Activated CD8-positive, alpha-beta memory T cell treated with anti-CD3 and anti-CD28 coated beads for 36 hours (primary cell): ENCODE results near the gene FRRS1L. TPM values are rescaled to one million over a fixed set of nuclear protein-coding genes. Genes with fewer than 3 reads are reported as not detected.

Source experiments
- CTCF ChIA-PET: fragments of 350-600 bp; sonication (Branson Sonifier 250); formaldehyde crosslinking; loops from one replicate; lab custom pipeline; 2021; ENCODE audit warnings: antibody characterized with exemption; lab: Charles Lee
- POLR2A ChIA-PET: fragments of 350-600 bp; sonication (Branson Sonifier 250); formaldehyde crosslinking; loops from one replicate; lab custom pipeline; 2021; ENCODE audit warnings: antibody characterized with exemption; lab: Charles Lee
- total RNA-seq, 2 experiments: library from RNA; stranded (reverse); gene quantifications; one replicate each; pipeline ENCODE4 v1.2.3, GENCODE V29; 2021

Gene FRRS1L
- total RNA-seq, 2 experiments from 2014 or later: not detected

DNA sequence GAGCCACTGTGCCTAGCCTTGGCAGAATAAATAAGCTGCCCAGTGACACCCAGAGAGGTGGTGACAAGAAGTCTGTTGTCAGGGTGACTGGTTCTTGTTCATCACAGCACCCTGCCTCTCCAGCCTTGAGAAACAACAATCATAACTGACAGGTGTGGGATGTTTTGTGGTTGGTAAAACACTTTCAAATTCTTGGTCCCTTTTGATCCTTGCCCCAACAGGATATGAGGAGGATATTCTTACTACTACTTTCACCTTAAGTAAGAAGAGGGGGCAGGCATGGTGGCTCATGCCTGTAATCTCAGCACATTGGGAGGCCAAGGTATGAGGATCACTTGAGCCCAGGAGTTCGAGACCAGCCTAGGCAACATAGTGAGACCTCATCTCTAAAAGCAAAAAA lies 14.2 kb upstream of the FRRS1L start:
- CTCF ChIA-PET: no interaction called here
- POLR2A ChIA-PET: no interaction called here

DNA sequence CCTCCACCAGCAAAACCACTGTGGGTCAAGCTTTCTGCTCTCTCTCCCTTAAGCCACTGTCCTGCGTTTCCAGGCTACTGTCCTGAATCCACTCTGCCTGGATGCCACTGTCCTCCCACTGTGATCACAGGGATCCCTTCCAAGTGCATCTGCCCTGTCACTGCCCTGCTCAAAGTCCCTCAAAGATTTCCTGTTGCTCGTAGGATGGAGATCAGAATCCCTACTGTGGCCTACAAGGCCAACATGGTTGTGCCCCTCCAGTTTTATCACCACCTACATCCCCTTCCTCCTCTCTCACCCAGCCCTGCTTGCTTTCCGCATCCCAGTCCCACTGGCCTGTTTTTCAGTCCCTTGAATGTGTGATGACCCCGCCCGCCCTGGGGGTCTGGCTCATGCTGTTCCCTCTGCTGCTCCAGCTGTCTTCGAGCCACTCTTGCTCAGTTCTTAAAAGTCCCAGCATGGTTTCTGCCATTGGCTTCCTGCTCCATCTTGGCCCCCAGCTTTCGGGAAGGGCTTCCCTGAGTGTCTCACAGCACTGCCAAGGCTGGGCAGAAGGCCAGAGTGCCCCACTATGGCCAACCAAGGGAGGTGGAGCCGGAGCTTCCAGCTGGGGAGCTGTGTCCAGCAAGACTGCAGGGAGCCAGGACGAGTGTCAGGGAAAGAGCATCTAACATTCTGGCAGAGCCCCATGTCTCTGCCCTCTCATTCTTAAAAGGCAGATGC lies 12.9 kb upstream of the FRRS1L start:
- ChIA-PET POLR2A (no interaction called here), CTCF (no interaction called here)

DNA sequence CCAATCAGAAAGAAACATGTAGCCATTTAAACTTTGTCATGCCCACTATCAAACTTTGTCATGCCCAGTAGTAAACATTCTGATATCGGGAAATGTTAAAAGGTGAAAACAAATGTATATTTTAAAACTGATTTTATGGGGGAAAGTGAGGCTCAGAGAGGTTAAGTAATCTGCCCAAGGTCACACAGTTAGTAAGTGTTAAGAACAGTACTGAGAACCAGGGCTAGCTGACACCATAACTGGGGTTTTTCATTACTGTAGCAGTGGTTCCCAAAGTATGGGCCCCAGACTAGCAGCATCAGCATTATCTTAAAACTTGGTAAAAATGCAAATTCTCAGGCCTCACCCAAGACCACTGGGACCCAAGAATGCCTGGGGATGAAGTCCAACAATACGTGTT lies 9.9 kb upstream of the FRRS1L start:
- POLR2A ChIA-PET: no interaction called here
- CTCF ChIA-PET: no interaction called here

DNA sequence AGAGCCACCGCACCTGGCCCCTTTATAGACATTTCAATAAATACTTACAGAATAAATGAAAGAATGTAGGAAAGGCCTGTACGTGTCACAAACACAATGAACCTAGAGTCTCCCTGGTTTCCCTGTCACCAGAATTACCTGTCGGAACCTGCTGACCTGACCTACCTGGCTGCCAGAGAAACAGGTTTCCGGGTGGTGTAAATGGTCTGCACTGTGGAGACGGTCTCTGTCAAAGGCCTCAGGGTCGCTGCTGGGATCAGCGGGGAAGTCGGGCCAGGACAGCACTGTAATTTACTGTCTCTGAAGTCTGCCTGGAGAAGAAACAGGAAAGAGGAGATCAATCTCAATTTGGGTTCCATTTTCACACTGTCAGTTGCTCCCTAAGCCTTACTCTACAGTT lies 9.3 kb upstream of the FRRS1L start:
- ChIA-PET CTCF (no interaction called here), POLR2A (no interaction called here)

DNA sequence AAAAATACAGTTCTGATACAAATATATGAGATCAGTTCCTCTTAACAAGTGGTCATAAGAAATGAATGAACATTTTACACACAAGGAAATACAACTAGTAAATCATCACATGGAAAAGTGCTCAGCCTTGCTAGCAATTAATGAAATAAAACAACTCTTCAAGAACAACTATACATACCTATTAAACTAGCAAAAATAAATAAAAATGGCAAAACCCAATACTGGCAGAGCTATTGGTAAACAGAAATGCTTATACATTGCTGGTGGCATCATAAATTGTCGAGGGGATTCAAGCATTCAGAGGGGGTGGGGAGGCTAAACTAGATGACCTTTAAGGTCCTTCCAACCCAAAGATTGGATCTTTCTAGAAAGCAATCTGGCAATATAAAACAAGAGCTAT lies 5.9 kb upstream of the FRRS1L start:
- POLR2A ChIA-PET: no interaction called here
- CTCF ChIA-PET: no interaction called here

DNA sequence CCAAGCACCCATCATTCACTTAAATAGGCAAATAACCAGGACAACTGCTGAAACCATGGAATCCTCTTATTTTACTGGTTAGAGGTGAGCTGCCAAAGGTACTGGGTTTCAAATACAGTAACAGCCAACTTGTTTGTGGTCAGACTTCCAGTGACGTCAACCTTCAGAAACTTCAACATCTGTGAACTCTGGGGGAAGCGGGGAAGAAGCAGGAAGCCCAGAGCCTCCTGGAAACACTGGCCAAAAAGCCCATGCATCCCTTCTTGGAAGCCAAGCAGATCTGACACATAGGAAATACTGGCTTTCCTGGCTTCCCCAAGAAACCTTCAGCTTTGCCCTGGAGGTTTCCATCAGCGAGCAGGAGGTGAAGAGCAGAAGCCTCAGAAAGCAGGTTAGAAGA lies 4.9 kb upstream of the FRRS1L start:
- CTCF ChIA-PET: no interaction called here
- POLR2A ChIA-PET: no interaction called here

DNA sequence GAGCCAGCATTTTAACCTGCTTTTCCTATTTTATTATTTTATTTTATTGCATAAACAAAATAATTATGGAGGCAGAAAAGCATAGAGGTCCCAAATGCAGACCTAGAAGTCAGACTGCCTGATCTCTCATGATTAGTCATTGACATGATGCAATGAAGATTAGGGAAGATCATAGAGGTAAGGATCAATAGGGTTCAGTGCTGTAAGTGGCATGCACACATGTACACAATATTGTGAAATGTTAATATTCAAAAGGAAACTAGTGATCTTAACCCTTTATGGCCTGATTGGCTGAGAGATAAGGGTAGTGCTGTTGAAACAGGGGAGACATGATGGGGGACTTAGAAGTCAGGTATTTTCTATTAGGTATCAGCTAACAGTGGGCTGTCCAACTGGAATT lies 1.1 kb upstream of the FRRS1L start:
- ChIA-PET CTCF (interaction anchor here (0.7 kb wide), 1 partner anchor 35 kb away, joined by 3 read pairs; no protein-coding TSS in a partner anchor), POLR2A (no interaction called here)

DNA sequence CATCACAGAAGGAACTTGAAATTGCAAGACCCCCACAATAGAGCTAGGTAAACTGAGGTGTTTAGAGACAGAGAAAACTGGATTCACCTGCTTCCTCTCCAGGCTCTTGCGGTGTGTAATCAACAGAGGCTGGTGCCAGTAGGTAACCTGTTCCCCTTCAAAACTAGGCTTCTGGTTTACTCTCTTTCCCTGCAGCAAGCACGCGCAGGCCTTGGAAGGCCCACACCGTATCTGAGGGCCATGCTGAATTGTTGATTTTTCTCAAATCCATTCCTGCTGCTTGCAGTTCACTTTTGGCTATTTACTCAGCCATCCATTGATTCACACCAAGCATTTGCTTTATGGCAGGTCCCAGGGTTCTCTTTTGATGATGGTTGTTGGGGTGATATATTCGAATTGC lies 667 bp upstream of the FRRS1L start:
- POLR2A ChIA-PET: interaction anchor here (0.6 kb wide), 1 partner anchor 60 kb away, joined by 3 read pairs; no protein-coding TSS in a partner anchor

DNA sequence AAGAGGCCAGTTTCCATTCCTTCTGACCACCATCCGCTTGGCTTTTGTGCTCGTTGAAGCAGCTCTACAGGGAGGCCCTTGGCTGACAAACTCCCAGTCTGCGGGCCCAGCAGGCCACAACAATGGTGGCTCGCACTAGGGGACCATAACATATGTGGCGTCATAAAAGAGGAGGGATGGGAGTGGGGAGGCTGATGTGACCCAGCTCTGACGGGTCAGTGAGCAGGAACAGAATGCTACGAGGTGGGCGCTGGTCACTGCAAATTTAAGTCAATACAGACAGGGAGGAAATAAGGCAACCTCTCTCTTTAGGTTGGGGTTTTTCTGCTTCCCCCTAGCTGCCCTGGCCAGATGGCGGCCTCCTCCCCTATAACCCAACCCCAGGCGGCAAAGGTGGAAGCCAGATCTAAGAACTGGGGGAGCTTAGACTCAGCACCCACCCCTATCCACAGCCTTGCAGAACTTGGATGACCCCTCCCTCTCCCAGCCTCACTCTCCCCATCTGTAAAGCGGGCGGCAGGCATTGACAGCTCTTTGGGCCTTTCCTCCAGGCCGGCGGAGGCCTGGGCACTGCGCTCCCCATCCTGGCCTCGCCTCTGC lies 778 bp downstream of the FRRS1L start:
- ChIA-PET CTCF (no interaction called here), POLR2A (no interaction called here)

More for the DNA sequence above, 667 bp upstream of the FRRS1L start:
- CTCF ChIA-PET: no interaction called here

DNA sequence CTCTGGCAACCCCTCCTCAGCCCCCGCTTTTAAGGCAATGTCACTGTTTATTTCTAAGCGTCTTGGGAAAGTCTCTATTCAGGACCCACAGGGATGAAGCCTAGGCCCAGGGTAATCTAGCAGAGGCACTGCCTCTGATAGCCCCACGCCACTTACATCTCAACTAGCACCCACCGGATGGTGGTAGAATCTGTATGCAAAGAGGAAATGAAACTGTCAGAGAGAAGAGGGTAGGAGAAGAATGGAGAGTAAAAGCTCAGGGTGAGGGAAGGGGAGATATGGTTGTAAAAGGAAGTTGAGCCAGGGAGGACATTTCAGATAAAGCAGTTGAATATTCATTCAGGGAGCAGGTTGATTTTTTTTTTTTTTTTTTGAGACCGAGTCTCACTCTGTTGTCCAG lies 3.0 kb downstream of the FRRS1L start:
- POLR2A ChIA-PET: no interaction called here
- CTCF ChIA-PET: no interaction called here

DNA sequence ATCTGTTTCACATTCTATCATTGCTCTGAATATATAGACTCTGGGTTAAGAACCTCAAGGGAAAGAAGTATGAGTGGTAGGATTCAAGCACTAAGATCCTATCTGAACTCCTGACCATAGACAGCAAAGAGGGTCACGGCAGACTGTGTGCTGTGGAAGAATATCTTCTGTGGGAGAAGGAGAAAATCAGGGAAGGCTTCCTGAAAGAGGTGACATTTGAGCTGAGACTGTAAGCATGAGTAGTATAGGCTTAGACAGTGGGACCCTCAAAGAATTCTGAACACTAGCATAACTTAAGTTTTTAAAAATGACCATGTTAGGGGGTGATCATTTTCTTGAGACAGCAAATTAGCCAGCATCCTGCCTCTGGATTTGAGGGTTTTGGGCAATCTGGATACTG lies 3.9 kb downstream of the FRRS1L start:
- CTCF ChIA-PET: no interaction called here
- POLR2A ChIA-PET: no interaction called here

DNA sequence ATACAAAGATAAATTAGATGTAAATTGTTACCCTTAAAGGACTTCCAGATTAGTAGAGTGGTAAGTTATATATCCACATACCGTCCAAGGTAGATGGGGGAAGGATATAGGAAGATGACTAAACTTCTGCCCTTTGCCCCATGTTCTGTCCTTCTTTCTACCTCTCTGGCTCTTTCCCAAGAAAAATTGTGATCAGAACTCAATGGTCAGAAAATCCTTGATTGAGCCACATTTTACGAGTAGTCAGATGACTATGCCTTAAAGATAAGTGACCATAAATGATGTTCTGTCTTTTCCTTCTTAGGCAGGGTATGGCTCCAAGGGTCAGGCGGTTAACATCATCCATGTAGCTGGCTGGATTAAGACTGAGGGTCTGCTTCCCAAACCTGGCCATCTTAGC lies 4.4 kb downstream of the FRRS1L start:
- POLR2A ChIA-PET: no interaction called here
- CTCF ChIA-PET: no interaction called here

DNA sequence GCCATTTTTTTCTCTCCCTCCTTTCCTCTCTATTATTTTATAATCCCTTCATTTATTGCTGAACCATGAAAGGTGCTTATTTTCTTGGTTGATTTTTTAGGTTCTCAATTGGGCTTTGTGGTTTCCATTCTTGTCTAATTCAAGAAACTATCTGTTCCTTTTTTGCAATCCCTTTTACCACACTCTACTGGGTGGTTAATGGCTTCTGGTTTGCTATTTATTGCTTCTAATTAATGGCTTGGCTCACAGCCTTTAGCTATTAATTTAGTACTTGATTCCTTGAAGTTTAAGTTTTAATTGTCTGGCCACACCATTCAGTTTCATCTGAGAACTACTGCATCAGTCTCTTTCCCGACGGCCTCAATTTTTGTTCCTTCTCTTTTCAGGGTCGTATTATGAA lies 5.6 kb downstream of the FRRS1L start:
- POLR2A ChIA-PET: no interaction called here
- CTCF ChIA-PET: no interaction called here

DNA sequence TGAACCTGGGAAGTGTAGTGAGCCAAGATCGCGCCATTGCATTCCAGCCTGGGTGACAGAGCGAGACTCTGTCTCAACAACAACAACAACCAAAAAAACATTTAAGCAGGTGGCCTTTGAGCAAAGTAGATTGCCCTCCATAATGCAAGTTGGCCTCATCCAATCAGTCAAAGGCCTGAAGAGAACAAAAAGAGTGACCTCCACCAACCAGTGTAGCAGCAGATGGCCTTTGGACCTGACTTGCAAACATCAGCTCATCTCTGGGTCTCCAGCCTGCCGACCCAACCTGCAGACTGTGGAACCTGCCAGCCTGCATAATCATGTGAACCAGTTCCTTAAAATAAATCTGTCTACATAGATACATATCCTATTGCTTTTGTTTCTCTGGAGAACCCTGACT lies 7.5 kb downstream of the FRRS1L start:
- ChIA-PET POLR2A (no interaction called here), CTCF (no interaction called here)

DNA sequence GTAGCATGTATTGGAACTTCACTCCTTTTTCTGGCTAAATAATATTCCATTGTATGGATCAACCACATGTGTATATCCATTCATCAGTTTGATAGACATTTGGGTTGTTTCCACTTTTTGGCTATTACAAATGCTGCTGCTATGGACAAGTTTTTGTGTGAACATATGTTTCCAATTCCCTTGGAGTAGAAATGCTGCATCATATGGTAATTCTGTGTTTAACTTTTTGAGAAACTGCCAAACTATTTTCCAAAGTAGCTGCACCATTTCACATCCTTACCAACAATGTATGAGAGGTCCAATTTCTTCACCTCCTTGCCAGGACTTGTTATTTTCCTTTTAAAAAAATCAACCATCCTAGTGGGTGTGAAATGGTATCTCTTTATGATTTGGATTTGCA lies 8.4 kb downstream of the FRRS1L start:
- POLR2A ChIA-PET: no interaction called here
- CTCF ChIA-PET: no interaction called here

DNA sequence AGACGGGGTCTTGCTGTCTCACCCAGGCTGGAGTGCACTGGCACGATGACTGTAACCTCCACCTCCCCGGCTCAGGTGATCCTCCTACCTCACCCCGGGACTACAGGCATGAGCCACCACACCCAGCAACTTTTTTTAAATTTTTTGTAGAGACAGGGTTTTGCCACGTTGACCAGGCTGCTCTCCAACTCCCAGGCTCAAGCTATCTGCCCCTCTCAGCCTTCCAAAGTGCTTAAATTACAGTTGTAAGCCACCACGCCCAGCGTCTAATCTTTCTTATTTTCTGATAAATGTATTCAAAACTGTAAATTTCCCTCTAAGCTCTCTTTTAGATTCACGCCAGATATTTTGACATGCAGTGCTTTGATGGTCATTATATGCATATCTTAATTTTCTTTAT lies 10.3 kb downstream of the FRRS1L start:
- POLR2A ChIA-PET: no interaction called here
- CTCF ChIA-PET: no interaction called here

DNA sequence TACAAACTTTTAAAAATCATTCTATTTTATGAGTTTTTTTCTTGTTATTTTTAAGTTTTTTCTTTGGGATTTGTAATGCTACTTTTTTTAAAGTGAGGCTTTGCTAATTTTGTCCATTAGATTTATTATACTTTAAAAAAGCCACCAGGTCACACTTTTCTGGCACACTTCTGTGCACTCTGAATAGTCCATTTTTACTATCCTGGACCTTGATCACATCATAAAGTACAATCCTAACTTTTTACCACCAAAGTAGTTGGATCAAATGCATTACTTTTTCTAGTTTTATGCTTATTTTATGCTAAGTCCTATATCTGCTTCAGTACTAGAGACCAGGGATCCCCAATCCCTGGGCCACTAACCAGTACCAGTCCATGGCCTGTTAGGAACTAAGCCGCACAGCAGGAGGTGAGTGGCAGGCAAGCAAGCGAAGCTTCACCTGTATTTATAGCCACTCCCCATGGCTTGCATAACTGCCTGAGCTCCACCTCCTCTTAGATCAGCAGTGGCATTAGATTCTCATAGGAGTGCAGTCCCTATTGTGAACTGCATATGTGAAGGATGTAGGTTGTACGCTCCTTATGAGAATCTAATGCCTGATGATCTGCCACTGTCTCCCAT lies 16.0 kb downstream of the FRRS1L start:
- CTCF ChIA-PET: no interaction called here
- POLR2A ChIA-PET: no interaction called here

DNA sequence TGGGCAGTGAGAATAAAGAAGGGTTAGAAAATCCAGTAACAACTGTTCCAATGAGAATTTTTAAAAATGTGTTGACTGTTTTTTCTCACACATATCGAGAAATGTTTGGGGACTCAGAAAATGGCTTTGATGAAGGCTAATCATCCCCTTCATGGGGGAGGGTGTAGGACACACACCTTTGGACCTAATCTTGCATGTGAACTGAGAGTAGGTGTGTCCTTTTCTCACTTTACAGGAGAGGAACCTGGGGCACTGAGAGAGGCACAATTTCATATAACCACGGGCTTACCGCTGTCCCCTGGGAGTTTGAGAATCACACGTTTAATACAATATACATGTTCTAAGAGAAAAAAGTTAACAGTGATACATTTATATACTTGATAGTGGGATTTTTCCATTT lies 17.3 kb downstream of the FRRS1L start:
- ChIA-PET POLR2A (no interaction called here), CTCF (no interaction called here)

DNA sequence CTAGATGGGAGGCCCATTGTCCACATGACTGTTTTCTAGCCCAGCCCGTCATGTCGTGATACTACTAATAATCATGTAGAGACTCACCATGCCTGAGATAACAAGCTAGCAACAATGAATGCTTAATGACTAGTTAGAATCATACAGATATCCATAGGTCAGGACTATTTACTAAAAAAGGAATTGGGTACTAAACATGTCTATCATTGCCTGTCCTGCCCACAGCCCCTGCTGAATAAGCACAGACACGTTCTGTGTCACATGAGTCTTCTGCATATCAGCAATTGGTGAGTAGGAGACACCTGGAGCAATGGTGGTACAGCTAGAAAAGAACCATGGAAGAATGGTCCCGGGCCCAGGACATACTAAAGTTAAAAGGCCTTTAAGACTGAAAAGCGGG lies 18.0 kb downstream of the FRRS1L start:
- CTCF ChIA-PET: no interaction called here
- POLR2A ChIA-PET: no interaction called here

DNA sequence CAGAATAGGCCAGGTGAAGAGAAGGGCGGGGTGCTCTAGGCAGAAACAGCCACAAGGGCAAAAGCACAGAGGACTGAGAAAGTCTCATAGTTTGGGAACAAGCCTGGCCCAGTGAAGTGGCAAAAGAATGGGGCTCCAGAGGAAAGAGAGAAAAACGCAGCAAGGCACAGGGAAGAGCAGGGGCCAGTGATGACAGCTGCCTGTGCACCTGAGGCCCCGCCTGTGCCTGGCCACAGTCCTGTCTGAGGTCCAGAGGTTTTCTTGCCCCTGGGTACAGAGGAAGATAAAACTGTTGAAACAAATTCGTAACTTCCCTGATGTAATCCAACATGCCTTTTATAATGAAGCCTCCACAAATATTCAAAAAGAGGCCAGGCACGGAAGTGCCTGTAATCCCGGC lies 22.0 kb downstream of the FRRS1L start:
- ChIA-PET POLR2A (no interaction called here), CTCF (interaction anchor here (0.6 kb wide), 1 partner anchor 298 kb away, joined by 3 read pairs; no protein-coding TSS in a partner anchor)
